ENCODE results near the gene ST8SIA6. TPM values are rescaled to one million over a fixed set of nuclear protein-coding genes. Genes with fewer than 3 reads are reported as not detected.

ST8SIA6 gene
- total and polyA plus RNA-seq, 2 of the 8 experiments (the other 6 are each of a cell fraction or from before 2014, with no cell fraction given): 0.70 to 1.1 TPM

GRCh38 chr10:17452060-17452841, 2.1 kb downstream of the ST8SIA6 start (continued):
- TF ChIP-seq, protein P1, sequence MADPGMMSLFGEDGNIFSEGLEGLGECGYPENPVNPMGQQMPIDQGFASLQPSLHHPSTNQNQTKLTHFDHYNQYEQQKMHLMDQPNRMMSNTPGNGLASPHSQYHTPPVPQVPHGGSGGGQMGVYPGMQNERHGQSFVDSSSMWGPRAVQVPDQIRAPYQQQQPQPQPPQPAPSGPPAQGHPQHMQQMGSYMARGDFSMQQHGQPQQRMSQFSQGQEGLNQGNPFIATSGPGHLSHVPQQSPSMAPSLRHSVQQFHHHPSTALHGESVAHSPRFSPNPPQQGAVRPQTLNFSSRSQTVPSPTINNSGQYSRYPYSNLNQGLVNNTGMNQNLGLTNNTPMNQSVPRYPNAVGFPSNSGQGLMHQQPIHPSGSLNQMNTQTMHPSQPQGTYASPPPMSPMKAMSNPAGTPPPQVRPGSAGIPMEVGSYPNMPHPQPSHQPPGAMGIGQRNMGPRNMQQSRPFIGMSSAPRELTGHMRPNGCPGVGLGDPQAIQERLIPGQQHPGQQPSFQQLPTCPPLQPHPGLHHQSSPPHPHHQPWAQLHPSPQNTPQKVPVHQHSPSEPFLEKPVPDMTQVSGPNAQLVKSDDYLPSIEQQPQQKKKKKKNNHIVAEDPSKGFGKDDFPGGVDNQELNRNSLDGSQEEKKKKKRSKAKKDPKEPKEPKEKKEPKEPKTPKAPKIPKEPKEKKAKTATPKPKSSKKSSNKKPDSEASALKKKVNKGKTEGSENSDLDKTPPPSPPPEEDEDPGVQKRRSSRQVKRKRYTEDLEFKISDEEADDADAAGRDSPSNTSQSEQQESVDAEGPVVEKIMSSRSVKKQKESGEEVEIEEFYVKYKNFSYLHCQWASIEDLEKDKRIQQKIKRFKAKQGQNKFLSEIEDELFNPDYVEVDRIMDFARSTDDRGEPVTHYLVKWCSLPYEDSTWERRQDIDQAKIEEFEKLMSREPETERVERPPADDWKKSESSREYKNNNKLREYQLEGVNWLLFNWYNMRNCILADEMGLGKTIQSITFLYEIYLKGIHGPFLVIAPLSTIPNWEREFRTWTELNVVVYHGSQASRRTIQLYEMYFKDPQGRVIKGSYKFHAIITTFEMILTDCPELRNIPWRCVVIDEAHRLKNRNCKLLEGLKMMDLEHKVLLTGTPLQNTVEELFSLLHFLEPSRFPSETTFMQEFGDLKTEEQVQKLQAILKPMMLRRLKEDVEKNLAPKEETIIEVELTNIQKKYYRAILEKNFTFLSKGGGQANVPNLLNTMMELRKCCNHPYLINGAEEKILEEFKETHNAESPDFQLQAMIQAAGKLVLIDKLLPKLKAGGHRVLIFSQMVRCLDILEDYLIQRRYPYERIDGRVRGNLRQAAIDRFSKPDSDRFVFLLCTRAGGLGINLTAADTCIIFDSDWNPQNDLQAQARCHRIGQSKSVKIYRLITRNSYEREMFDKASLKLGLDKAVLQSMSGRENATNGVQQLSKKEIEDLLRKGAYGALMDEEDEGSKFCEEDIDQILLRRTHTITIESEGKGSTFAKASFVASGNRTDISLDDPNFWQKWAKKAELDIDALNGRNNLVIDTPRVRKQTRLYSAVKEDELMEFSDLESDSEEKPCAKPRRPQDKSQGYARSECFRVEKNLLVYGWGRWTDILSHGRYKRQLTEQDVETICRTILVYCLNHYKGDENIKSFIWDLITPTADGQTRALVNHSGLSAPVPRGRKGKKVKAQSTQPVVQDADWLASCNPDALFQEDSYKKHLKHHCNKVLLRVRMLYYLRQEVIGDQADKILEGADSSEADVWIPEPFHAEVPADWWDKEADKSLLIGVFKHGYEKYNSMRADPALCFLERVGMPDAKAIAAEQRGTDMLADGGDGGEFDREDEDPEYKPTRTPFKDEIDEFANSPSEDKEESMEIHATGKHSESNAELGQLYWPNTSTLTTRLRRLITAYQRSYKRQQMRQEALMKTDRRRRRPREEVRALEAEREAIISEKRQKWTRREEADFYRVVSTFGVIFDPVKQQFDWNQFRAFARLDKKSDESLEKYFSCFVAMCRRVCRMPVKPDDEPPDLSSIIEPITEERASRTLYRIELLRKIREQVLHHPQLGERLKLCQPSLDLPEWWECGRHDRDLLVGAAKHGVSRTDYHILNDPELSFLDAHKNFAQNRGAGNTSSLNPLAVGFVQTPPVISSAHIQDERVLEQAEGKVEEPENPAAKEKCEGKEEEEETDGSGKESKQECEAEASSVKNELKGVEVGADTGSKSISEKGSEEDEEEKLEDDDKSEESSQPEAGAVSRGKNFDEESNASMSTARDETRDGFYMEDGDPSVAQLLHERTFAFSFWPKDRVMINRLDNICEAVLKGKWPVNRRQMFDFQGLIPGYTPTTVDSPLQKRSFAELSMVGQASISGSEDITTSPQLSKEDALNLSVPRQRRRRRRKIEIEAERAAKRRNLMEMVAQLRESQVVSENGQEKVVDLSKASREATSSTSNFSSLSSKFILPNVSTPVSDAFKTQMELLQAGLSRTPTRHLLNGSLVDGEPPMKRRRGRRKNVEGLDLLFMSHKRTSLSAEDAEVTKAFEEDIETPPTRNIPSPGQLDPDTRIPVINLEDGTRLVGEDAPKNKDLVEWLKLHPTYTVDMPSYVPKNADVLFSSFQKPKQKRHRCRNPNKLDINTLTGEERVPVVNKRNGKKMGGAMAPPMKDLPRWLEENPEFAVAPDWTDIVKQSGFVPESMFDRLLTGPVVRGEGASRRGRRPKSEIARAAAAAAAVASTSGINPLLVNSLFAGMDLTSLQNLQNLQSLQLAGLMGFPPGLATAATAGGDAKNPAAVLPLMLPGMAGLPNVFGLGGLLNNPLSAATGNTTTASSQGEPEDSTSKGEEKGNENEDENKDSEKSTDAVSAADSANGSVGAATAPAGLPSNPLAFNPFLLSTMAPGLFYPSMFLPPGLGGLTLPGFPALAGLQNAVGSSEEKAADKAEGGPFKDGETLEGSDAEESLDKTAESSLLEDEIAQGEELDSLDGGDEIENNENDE (IDR thresholded peaks at IDR 0.05; ENCODE audit: insufficient replicate concordance, low read length): no peak
- TF ChIP-seq POLR2A (IDR thresholded peaks at IDR 0.05; ENCODE audit: control extremely low read depth in 1 of 2, low read depth in 2 of 2, low read length in 2 of 2) (no peak), SIRT6 (IDR thresholded peaks at IDR 0.05; ENCODE audit: low read length) (no peak), YY1 (IDR thresholded peaks at IDR 0.05; ENCODE audit: low read depth, low read length) (no peak)

All from H1 (cell line).